Stimulated activated CD8-positive, alpha-beta memory T cell treated with anti-CD3 and anti-CD28 coated beads, Interleukin-7, amount 100 ng/mL, for 1 hour (primary cell): ENCODE data around the gene GNB5.
"Not testable (repeated sequence)": the region's sequence is repeated elsewhere in the genome, so short reads cannot be mapped to it uniquely, and the experiment has no call there.

Source experiments
- DNase-seq, 2 donors: peaks; one replicate each; pipeline ENCODE4 v3.0.0-alpha.2; 2020; ENCODE audit warnings: low read depth in 2 of 2

GNB5 gene

DNA sequence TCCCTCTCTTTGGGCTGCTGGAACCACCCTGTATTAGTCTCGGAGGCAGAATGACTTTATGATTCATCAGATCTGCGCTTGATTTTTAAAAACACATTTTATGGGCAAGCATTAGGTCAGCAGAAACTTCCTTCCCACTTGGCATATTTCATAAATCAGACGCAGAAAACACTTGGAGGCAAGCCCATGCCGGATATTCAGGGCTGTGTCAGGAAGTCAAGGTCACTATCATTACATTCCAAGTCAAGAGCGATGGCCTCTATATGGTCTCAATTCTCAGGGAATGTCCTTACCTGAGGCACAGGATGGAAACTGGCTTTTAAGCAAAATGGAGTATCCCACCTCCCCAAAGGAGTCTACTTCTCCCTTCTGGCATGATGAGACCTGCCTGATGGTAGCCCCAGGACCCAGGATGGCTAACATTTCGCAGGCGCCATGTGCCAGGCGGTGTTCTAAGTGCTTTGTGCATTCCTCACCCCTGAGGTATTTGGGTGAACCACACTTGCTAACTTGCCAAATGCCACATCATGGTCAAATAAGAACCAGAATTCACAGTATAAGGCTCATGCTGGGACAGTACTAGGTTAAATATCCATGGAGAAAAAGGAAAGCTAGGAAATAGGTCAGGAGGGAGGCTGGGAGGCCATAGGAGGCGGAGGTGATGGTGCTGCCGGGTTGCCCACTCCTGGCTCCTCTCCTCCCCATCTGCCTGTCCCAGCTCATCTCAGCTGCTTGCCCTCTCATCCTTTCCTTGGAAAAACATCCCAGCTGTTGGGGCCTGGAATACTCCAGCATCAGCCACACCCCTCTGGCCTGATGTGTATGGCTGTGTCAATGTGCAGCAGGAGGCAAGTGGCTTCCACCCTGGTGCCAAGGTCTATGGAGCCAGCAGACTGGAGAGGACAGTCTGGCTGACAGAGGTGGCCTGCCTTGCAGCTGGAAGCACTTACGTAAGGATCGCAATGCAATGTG is 97.4 kb downstream of the GNB5 start:
- DNase-seq = no peak

DNA sequence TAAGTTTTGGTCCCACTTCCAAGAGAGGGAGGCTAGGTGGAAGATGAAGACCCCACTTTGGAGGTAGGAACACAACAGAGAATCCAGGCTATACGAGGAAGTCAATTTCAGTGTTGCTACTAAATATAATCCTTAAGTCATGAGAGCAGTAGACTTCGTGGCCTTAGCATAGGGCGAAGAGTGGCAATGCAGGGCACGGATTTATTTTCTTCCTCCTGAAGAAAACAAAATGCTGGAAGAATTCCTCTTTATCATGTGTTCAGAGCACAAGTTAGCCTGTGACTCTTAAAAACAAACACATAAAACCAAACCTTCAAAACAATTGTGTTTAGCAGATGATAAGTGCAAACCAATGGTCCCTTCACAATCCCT is 98.0 kb downstream of the GNB5 start:
- no peak for DNase-seq

DNA sequence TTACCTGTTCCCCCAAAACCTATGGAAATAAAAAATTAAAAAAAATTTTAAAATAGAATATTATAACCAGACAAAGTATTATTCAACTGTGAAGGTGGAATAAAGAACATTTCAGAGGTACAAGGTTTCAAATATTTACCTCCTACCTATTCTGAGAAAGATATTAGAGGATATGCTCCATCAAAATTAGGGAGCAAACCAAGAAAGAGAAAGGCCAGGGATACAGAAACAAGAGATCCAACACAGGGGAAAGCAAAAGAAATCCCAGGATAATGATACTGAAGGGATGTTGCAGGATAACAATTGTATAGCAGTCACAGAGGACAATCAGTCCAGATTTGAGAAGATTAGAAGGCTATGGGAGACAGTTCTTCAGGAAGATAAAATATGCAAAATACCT is 101.0 kb downstream of the GNB5 start:
- DNase-seq = no peak

DNA sequence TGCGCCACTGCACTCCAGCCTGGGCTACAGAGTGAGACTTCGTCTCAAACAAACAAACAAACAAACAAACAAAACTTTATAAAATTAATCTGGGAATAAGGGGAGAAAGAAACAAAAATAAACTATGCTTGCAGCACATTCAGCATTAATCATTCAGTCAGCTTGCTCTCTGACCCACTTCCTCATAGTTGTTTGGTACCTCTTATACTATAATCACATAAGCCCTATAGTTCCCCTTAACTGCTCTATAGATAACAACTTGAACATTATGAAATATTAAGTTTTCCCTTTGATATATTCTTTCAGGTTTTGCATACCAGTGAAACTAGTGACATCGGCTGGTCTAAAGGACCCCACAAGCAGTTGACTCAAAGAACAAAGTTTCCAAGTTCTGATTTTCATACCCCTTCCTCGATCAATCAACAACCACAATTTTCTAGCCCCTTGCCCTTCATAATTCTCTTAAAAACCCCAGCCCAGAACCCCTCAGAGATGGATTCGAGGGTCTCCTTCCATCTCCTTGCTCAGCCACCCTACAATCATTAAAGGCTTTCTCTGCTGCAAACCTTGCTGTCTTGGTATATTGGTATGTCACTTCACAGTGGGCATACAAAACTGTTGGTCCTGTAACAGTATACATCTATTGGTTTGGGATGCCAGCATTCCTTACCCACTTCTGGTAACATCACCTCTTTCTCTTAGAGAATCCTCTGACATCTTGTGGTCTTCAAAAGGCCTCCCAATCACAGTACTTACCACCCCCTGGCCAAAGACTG is 105.0 kb downstream of the GNB5 start:
- no peak for DNase-seq

DNA sequence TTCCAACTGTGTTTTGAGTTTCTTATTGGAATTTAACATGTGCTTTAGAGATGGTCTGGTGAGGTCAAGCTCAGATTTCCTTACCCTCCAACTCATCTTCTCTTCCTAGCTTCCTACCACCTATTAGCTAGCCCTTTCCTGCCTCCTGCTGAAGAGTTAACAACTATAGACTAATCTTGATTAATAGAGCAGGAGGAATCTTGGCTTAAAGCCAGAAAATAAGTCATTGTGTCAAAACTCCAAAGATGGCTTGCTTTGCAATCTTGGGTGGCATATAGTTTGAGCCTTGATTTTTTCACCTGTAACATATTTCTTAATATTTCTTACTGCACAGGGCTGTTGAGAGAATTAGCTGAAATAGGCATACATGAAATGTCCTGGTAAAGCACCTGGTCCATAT is 105.9 kb downstream of the GNB5 start:
- no peak for DNase-seq

- DNase-seq = no peak
These were observed 107.6 kb downstream of the GNB5 start for GRCh38 chr15:52083603-52084002.

GRCh38 chr15:52083037-52083359 is 108.2 kb downstream of the GNB5 start:
- not testable (repeated sequence) for DNase-seq

GRCh38 chr15:52082197-52083036 is 108.8 kb downstream of the GNB5 start:
- DNase-seq = no peak

DNA sequence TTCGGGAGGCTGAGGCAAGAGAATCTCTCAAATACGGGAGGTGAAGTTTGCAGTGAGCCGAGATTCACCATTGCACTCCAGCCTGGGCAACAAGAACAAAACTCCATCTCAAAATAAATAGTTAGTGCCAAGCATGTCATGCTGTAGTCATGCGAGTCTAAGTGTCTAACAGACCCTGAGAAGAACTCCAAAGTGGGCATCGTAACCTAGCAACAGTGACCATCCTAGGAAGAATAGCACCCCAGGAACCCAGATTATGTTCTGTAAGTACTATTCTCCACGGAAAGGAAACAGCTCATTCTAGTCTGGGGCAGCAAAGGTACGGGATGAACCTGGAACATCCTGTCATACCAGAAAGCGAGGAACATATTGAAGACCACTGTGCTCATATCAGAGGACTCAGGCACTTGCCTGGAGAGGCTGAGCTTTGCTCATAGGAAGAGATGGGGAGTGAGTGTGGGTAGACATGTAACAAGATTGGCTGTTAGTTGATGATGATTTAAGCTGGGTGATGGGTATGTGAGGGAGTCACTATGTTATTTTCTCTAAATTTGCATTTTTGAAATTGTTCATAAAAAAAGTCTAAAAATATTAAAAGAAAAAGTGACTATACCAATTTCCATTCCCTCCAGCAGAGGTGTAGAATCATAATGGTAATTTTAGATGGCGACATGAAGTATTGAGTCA is 110.3 kb downstream of the GNB5 start:
- no peak for DNase-seq

- no peak for DNase-seq
These were observed 111.2 kb downstream of the GNB5 start for GRCh38 chr15:52080031-52080430.

DNA sequence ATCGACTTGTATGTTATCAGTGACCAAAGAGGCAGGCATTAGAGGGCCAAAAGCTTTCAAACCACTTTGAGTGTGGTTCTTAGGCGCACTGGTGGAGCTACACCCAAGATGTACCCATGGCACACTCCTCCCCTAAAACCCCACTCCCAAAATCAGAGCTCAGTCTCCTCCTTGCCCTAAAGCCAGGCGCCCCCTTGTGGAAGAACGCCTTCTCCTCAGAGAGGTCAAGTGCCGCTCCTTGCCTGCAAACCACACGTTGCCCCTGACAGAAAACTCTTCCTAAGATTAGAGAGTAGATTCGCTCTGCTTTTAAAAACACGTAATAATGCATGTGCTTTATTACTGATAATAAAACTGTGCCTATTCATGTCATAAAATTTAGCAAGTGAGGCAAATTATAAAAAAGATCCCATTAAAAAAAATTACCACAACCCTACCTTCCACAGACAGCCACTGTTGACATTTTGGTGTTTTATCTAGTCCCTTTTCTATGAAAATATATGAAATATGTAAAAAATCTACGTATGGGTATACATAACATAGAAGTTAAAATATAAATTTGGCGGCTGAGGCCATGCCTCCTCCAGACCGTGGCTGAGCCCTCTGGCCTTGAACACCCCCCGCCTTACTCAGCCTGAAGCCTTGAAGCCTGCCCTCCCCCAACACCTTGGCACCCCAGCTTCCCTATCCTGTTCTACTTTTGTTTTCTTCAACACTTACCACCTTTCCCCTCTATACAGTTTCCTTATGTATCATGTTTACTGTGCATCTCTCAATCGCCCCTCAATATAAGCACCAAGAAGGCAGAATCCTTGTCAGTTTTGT is 112.1 kb downstream of the GNB5 start:
- DNase-seq = peak; percentile 42 to 78

DNA sequence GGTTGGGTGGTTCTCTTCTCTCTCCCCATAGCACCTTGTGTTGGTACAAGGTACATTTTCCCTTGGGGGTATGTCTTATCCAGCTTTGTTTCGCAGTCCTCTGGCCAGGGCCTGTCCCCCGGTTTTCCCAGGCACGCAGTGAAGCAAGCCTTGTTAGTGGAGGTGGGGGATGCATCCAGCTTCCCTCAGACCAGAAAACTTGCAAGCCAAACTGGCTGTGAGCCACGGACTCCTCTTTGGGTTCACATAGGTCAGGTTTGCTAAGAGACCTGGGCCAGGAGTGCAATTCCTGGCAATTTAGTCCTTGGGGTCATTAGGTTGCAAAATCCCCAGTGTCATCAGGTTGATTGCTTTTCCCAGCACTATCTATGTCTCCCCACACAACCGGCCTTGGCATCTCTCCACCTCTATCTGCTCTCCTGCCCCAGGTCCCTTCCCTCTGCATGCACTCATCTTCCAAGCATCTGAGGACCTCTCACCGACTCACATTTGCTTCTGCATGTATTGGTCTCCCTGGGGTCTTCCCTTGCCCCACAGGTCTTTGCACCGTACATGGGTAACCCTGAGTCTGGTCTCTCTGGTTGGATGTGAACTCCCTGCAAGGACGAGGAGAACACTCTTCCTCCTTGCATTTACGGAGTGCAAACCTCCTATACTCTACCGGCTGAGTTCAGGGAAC is 112.9 kb downstream of the GNB5 start:
- DNase-seq = no peak

GRCh38 chr15:52076889-52077781 is 114.1 kb downstream of the GNB5 start:
- DNase-seq = no peak

DNA sequence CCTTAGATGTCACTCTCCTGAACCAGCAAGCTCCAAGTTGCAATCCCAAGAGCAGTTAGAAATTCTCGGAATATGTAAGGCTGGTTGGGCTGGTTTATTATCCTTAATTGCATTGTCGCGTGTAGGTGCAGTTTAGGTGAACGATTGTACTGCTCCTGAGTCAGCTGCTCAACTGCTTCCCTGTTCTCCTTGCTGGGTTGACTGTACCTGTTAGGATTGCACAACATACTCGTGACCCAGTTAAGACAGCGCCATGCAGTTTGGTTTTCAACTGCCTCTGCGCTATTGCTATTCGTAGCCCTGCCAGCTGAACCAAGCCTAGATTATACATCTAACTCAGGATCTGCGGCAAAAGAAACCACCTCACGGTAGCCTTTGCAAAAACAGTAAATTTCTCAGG is 119.6 kb downstream of the GNB5 start:
- DNase-seq = no peak

DNA sequence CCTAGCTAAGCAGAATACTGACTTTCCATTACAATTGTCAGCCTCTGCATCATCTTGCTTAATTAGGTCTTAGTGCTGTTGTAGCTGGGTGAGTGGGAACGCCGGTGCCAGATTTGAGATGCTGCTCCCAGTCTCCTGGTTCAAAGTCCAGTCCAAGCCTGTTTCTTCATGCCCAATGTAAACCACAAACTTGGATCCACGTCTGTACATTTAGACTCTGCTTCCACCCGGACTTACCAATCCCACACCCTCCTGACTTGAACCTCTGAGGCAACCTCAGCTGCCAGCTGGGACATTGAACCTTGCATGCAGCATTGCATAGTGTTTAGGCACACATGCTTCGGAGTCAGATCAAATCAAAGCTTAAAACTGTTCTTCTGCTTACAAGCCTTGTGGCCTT is 121.6 kb downstream of the GNB5 start:
- DNase-seq = no peak

DNA sequence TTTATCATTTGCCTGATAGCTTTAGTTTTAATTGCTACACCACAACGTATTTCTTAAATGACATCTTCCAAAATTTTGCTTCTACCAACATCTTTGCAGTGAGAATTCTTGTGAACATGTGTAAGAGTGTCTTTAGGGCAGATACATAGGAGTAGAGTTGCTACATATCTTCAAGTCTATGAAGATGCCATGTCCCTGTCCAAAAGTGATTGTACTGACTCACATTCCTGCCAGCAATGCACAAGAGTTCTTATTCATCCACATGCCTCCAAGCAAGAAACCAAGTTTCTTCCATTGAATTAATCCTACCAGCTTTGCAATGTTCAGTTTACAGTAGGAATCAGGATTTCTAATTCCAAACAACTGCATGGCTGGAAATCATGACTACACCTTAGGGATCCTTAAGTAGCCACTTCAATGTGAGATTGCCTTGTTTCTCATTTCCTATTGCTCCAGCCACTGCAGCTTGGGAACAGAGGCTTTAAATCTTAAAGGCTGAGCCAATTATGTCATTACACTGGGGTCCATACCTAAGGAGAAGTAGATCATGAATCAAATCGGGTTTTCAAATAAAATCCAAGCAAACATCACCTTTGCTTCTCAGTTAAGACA is 123.1 kb downstream of the GNB5 start:
- no peak for DNase-seq

GRCh38 chr15:52067545-52067926 is 123.7 kb downstream of the GNB5 start:
- no peak for DNase-seq

DNA sequence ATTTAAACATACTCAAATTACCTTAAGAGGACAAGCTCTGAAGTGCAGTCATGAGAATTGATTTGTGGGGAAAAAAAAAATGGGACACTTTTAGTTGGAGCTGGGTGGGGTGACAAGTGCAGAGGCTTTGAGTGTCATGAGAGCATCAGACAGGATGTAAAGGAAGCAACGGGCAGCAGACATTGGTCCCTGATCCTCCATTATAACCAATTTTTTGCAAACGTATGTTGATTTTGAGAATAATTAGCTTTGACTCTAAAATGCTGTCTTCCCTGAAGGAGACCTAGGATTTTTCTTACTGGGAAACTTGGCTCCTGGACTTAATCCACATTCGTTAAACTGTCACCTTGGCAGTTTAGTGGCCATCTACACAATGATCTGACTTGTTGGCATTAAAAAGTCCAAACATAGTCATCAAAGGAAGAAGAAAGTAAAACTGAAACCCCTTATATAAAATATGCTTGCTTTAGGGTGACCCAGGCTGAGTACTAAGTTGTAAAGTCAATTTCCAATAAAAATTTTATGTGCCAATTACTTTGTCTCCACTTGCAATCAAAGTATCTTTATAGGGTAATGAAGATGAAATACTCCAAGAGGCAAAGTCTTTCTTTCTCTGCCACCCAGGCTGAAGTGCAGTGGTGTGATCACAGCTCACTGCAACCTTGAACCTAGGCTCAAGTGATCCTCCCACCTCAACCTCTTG is 124.2 kb downstream of the GNB5 start:
- no peak for DNase-seq
